HG03439 (cell line): ENCODE measurements around the gene SIRT7.

Source experiments
- ATAC-seq: cut with Tn5 transposase; IDR thresholded peaks from one replicate; pipeline ENCODE4 v1.9.1; 2021; ENCODE audit warnings: mild to moderate bottlenecking, moderate library complexity; ENCODE audit not compliant: unreplicated experiment

SIRT7 gene

GRCh38 chr17:81933178-81933699, 15.3 kb upstream of the SIRT7 start:
- ATAC-seq = no peak

- ATAC-seq = no peak
These were observed 14.5 kb upstream of the SIRT7 start for GRCh38 chr17:81932333-81932983.

GRCh38 chr17:81931557-81932332, 13.8 kb upstream of the SIRT7 start:
- ATAC-seq = no peak

GRCh38 chr17:81931189-81931556, 13.2 kb upstream of the SIRT7 start:
- no peak for ATAC-seq

- no peak for ATAC-seq
These were observed 12.5 kb upstream of the SIRT7 start for GRCh38 chr17:81930142-81931125.

GRCh38 chr17:81929253-81930141, 11.5 kb upstream of the SIRT7 start:
- ATAC-seq = no peak

- no peak for ATAC-seq
These were observed 10.7 kb upstream of the SIRT7 start for GRCh38 chr17:81928544-81929252.

- peak; percentile 54 for ATAC-seq
These were observed 9.9 kb upstream of the SIRT7 start, which contains the start of gene MAFG for GRCh38 chr17:81927653-81928543. TSS of gene MAFG (minus strand) at chr17:81927735. CDS start at chr17:81923185, 4,550 bp downstream.

- ATAC-seq = peak; percentile 16
These were observed 9.2 kb upstream of the SIRT7 start for GRCh38 chr17:81927152-81927652.

GRCh38 chr17:81926451-81927151, 8.6 kb upstream of the SIRT7 start:
- ATAC-seq = peak; percentile 23

GRCh38 chr17:81925860-81926450, 8.0 kb upstream of the SIRT7 start:
- no peak for ATAC-seq

GRCh38 chr17:81924557-81925532, 6.9 kb upstream of the SIRT7 start:
- ATAC-seq = no peak

- no peak for ATAC-seq
These were observed 5.6 kb upstream of the SIRT7 start for GRCh38 chr17:81923302-81924260.

GRCh38 chr17:81922566-81923301, 4.8 kb upstream of the SIRT7 start:
- ATAC-seq = no peak
